22Rv1 (cell line): ENCODE measurements around the gene LYAR.

ENCODE experiments used
- H3K27ac ChIP-seq: fragments of 450-650 bp; 2 replicates; pipeline ENCODE4 v1.5.1; 2017
- ZFX ChIP-seq: fragments of 450-650 bp; IDR thresholded peaks from 2 replicates; pipeline ENCODE4 v1.6.1; 2017; ENCODE audit warnings: antibody characterized with exemption, borderline replicate concordance
- TF ChIP-seq, protein P1 (sequence below): fragments of 450-650 bp; IDR thresholded peaks from 2 replicates; pipeline ENCODE4 v1.5.1; 2017; ENCODE audit warnings: mild to moderate bottlenecking

The LYAR gene, protein sequence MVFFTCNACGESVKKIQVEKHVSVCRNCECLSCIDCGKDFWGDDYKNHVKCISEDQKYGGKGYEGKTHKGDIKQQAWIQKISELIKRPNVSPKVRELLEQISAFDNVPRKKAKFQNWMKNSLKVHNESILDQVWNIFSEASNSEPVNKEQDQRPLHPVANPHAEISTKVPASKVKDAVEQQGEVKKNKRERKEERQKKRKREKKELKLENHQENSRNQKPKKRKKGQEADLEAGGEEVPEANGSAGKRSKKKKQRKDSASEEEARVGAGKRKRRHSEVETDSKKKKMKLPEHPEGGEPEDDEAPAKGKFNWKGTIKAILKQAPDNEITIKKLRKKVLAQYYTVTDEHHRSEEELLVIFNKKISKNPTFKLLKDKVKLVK

DNA sequence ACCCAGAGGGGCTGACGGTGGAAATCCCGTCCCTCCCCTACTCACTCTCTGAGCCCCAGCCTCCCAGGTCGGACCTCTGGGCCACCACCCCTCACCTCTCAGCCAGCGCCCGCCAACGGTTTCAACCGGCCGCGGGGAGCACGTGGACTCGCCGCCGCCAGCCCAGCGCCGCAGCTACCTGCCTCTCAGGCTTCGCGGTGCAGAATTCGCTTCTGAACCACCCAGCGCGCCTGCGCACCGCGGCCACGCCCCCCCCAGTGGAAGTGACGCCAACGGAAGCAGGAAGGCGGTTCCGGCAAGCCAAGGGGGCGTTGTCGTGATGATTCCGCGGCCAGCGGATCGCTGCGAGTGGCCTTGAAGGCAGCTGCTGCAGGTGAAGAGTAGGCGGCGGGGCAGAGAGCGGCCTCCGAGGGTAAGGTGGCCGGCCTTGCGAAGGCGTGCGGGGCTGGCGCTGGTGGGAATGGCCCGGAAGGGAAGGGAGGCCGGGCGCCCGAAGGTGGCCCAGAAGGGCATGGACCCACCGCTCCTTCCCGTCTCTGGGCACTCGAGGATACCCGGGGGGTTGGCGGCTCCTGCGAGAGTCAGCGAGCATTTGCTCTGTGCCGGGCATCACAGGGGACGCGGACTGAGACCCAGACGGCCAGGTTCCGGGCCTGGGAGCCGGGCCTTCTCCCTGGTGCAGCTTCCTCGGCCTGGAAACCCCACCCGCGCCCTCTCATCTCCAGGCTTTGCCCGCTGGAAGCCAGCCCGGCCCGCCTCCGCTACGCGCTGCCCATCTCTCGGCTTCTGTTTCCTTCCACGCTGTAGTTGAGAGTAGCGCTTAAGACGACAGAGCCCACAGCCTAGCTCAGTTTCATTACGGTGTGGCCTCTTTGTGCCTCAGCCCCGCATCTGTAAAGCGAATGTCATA lies at the start of gene LYAR, which contains the start of gene ZBTB49:
LYAR (minus strand) TSS at position 214 of the 910 bp plus-strand sequence. CDS start 6,412 bp downstream, outside the sequence.
ZBTB49 (plus strand) TSS at position 311 of the 910 bp plus-strand sequence. CDS start 9,695 bp downstream, outside the sequence.
- TF ChIP-seq ZFX: no peak
- TF ChIP-seq, protein P1, sequence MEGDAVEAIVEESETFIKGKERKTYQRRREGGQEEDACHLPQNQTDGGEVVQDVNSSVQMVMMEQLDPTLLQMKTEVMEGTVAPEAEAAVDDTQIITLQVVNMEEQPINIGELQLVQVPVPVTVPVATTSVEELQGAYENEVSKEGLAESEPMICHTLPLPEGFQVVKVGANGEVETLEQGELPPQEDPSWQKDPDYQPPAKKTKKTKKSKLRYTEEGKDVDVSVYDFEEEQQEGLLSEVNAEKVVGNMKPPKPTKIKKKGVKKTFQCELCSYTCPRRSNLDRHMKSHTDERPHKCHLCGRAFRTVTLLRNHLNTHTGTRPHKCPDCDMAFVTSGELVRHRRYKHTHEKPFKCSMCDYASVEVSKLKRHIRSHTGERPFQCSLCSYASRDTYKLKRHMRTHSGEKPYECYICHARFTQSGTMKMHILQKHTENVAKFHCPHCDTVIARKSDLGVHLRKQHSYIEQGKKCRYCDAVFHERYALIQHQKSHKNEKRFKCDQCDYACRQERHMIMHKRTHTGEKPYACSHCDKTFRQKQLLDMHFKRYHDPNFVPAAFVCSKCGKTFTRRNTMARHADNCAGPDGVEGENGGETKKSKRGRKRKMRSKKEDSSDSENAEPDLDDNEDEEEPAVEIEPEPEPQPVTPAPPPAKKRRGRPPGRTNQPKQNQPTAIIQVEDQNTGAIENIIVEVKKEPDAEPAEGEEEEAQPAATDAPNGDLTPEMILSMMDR: no peak
- peak within 1 kb of the TSS; percentile 62 for H3K27ac ChIP-seq

DNA sequence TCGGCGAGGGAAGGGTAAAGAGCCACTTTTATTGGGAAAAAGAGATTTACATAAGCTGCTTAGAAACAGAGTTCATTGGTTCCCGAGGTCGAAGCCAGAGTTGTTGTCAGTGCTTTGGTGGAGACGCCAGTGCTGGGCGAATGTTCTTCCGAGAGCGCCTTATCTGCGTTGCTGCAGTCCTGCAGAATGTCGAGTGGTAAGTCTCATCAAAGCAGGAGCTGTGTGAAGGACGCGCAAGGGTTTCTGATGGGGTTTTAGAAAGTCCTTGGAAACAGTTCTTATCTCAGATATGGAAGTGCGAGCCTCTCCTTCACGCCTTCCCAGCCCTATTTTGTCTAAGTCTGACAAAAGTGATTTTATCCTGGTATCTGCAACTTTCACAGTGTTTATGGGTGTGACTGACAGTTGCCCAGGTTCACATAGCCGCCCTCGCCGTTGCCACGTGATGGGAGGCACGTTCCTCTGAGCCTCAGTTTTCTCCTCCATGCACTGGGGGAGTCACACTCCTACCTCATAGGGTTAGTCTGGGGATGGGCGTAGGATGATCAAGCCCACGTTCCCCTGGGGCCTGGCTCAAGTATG lies 49.6 kb upstream of the LYAR start:
- TF ChIP-seq ZFX: no peak
- TF ChIP-seq, protein P1: no peak
- H3K27ac ChIP-seq: no peak overlapping the region

DNA sequence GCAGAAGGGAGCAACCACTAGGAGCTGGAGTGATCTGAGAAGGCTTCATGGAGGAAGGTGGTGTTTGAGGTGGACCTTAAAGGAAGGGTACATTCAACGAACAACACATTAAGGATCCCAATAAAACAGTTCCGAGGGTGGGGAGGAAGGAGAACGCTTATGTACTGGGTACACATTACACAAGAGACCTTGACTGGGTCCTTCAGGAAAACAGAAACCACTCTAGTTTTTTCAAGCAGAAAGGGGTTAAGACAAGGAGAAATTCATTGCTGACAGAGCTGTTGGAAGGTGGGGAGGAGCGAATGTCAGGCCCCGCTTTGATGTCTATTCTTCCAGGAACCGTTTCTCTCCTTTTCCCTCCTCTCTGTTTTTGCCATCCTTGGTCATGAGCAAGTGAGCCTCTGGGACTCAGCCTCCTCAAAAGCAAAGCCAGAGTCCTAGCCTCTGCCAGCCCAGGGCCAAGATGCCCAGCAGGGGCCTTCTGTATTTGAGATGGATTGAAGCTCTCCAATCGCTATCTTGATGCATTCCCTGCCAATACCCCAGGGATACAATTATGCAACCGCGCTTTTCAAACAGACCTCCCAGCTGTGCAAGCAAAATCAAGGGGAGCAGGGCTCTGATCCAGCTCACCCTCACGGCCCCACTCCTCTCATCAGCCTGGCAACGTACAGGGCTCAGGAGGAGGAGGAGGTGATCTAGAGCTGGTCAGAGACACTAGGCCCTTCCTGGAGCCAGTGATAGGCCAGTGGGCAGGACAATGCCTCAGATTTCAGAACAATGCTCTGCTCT lies 48.5 kb upstream of the LYAR start:
- no peak overlapping the region for H3K27ac ChIP-seq
- TF ChIP-seq, protein P1: no peak
- TF ChIP-seq ZFX: no peak

DNA sequence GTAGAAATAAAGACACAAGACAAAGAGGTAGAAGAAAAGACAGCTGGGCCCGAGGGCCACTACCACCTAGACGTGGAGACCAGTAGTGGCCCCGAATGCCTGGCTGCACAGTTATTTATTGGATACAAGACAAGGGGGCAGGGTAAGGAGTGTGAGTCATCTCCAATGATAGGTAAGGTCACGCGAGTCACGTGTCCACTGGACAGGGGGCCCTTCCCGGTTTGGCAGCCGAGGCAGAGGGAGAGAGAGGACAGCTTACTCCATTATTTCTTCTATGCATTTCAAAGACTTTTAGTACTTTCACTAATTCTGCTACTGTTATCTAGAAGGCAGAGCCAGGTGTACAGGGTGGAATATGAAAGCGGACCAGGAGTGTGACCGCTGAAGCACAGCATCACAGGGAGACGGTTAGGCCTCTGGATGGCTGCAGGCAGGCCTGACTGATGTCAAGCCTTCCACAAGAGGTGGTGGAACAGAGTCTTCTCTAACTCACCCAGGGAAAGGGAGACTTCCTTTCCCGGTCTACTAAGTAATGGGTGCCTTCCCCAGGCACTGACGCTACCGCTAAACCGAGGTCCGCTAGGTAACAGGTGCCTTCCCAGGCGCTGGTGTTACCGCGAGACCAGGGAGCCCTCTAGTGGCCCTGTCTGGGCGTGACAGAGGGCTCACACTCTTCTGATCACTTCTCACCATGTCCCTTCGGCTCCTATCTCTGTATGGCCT lies 45.0 kb upstream of the LYAR start:
- no peak overlapping the region for H3K27ac ChIP-seq
- TF ChIP-seq, protein P1: peak; percentile 86
- TF ChIP-seq ZFX: no peak

DNA sequence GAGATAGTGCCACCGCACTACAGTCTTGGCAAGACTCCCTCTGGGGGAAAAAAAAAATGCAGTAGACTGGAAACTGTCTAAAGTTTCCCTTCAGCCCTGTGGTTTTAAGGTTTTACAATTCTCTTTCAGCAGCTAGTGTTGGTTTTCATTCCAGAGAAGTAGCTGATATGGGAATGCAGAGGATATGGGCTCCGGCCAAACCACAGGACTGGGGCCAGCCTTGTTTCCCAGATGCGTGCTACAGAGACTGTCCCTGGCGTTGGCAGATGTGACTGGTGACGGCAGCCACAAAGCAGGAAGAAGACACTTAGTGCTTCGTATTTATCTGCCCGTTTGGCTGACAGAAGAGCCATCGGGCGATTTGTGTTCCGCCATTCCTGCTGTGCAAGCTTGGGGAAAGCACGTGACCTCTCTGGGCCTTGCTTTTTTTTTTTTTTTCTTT lies 43.3 kb upstream of the LYAR start:
- TF ChIP-seq ZFX: no peak
- TF ChIP-seq, protein P1: no peak
- H3K27ac ChIP-seq: no peak overlapping the region

DNA sequence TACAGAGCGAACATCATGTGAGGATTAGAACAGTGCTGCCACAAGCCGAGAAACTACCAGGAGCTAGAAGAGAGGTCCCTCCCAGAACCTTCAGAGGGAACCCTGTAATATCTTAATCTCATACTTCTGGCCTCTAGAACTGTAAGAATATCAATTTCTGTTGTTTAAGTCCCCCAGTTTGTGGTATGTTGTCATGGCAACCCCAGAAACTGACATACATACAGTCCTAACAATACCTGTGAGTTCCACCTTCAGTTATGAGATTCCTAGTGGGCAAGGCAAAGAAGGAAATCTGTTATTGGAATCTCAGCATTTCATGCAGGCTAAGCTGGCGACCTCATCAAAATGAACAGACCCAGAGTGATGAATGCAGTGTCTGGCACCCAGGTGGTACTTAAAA lies 42.6 kb upstream of the LYAR start:
- H3K27ac ChIP-seq: no peak overlapping the region
- no peak for TF ChIP-seq ZFX
- TF ChIP-seq, protein P1: no peak
